ENCODE data around the gene GALNT3.

Gene GALNT3

DNA sequence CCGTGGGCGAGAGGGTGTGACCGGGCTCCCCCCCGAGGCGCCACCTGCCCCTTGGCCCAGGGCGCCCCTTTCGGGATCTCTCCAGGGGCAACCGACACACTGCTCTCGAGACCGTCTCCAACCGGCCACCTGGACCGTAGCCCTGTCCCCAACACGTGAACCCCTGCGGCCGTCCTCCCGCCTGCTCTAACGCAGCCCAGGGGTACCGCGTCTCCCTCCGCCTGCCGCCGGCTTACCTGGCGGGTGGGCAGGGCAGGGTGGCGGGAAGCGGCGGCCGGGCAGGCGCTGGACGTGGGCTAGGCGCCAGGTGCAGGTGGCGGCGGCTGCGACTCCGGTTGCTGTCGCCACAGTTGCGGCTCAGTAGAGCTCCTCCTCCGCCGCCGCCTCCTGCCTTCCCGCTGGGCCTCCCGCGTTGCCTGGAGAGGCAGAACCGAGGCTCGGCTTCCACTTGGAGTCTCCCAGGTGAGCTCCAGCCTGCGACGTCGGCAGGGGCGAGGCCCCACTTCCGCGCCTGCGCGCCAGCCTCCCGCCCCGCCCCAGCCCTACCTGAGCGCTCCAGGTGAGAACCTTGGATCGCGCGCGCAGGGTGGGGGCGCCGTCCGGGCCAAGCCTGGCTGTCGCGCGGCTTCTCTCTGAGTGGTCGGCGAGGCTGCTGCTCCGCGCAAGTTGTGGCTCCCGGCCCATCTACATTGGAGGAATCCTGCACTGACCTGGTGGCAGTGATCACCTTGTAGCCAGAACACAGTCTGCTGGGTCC lies at the start of gene GALNT3:
Gene GALNT3, minus strand, starts transcription at position 469 of the 757 bp plus-strand sequence. CDS start 23,547 bp downstream, outside the sequence.
- no peak for DNase-seq

DNA sequence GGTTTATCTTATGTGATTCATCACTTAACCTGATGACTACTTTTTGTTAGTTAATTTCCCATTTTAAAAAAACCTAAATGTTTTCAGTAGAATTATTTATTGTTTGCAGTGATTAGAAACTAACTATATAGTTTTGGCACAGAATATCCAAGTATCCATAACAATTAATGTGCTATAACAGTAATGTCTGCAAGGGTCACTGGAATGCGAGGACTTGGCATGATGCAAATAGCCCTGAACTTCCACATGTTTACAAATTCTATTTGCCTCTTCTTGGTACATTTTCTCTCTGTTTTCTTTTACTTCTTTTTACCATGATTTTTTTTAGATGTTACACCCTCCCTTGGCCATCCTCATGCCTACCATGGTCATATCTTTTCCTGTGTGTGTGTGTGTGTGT lies 49.3 kb upstream of the GALNT3 start:
- DNase-seq, result no peak

DNA sequence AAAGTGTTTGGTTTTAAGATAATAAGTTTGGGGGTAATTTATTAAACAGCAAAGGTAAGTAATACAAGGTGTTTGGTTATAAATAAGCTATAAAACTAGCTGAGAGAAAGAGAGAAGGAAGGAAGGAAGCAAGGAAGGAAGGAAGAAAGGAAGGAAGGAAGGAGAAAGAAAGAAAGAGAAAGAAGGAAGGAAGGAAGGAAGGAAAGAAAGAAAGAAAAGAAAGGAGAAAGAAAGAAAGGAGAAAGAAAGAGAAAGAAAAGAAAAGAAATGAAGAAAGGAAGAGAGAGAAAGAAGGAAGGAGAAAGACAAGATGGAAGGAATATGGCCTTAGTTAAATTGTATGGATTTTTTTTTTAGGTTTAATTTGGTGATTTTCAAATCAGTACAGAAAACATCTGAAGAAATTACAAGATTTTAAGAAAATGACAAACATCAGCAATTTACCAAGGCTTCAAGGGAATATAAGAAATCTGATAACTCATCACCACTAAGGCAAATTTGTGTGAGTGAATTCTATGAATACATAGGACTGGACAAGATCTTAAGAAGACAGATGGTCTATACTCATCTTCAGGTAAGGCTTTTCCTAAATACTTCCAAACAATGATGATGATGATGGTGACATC lies 46.4 kb upstream of the GALNT3 start:
- DNase-seq, result no peak

DNA sequence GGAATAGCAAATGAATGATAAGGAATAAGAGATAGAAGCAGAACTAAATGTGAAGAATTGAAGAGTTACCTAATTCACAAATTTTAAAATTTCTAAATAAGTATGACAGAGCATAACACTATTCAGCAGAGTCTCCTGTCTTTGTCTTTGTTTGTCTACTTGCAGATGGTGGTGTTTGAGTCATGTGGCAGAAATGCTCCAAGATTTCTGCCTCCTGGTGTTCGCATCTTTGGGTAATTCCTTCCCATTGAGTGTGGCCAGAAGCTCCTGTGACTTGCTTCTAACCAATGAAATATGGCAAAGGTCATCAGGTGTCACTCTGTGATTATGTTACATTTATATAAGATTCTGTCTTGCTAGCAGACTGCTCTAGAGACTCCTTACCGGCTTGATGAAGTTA lies 45.6 kb upstream of the GALNT3 start:
- DNase-seq, result no peak

DNA sequence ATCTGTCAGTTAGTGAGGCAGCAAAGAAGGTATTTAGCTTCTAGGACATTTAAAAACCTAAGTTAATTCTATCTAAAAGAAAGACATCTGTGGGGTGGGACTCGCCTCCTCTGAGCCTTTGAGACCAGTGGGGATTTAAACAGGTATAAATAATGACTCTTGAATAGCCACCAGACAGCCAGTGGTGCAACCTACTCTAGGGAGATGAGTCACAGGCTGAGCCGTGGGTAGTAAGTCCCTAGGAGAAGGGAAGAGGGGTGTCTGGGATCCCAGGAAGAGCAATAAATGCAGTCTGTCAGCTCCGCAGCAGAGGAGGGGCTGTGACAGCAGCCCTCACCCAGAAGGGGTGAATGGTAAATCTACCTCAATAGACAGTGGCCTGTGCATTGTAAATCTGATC lies 43.1 kb upstream of the GALNT3 start:
- no peak for DNase-seq

DNA sequence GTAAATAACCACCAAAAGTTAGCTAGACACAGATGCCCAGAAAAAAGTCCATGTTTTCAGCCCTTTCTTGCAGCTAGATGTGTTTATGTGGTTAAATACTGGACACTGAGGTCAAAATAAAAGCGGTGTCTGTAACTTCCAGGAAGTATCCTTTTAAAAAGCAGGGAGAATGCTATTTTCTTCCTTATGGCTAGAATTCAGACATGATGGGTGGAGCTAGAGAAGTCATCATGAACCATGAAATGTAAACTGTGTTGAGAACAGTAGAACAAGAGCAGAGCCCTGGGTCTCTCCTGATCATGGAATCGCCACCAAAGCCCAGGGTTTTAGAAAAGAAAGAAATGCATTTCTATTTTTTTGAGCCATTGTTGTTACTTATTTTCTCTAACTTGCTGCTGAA lies 41.3 kb upstream of the GALNT3 start:
- no peak for DNase-seq

DNA sequence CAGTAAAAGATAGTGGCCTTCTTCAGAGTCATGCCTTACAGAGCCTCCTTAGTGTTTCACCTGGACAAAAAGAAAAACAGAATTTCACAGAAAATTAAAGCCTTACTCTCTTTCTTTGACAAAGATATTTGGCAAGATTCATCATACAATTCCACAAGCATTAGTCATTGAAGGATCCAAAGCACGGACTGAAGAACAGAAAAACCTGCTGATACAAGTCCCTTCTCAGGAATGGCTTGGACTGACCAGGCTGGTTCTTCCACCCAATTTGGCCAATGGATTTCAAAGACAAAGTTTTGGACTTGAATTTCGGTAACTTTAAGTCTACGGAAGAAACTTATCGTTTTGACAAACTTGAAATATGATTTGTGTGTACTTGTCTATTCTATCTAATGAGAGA lies 39.1 kb upstream of the GALNT3 start:
- peak; percentile 77 for DNase-seq

DNA sequence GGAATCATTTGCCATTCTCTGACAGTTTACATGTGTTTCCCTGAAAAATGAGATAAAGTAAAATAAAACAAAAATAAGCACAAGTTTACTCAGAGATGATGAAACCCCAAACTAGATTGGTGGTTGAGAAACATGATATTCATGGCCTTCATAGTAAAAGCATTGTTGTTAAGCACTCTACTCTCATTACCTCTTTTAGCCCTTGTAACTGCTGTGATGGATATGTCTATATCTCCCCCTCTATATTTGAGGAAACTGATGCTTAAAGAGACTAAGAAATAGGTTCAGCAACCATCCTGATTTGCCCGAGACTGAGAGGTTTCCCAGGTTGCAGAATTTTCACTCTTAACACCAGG lies 33.9 kb upstream of the GALNT3 start:
- no peak for DNase-seq

DNA sequence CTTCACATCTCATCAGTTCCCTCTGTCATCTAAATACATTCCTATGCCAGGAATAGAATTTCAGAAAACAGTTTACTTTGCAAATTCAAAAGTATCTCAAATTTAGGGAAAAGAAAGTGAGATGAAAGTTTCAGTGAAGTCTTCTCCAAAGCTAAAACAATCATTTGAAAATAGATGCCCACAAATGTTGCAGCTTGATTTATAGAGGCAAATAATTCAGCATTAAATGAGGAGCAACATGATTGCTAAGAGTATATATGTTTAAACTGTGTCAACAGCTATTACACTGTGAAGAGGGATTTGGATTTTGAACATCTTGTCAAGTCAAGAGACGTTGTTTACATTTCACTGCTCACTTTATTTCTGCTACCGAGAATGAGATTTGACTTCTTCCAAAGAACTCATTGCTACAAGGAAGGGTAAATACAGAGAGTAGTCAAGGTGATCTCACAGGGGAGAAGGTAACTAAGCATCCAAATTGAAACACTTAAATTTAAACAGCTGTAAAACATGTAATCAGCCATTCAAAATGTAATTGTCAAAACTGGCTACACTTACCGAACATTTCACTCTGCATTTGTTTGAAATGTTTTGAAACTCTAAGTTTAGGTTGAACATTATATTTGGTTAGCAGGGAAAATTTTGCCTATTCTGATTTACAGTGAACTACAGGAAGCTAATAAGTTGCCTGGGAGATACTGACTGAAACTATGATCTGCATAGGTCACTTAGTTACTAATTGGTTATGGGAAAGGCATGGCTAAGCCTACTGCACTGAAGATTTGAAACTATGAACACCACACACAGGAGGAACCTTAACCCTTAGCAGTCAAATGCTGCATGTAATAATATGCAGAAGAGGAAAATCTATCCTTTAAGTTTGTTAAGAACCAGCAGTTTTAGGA lies 33.2 kb upstream of the GALNT3 start:
- DNase-seq, result no peak

DNA sequence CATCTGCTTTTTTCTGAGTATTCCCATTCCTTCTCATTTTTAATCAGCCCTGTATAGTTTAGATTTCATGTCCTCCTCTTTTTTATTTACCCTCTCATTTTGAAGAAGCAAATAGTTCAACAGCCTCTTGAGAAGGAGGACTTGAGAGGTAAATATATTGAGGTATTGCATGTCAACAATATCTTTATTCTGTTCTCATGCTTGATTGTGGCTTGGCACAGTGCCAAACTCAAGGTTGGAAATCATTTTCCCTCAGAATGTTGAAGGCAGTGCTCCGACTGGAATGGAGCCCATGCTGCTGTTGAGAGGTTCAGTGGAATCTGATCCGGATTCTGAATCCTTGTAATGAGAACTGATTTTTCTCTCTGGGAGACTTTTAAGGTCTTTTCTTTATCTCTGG lies 31.0 kb upstream of the GALNT3 start:
- no peak for DNase-seq

DNA sequence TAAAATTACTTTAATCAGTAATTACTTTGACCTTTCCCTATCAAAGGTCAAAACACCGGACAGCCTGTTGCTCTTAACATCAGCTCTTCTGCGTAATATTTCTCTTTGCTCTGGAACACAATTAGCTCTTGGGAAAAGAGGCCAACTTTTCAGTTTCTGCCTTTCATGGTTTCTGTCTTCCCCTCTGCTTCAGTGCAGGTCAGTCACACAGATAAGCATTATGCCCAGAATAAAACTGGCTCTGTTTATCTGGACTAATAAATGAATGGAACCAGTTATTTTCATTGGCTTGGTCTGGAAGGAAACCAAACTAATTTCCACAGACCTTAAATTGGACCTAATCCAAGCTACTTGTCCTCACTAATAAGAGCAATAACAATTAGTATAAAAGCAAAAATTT lies 26.2 kb upstream of the GALNT3 start:
- no peak for DNase-seq

DNA sequence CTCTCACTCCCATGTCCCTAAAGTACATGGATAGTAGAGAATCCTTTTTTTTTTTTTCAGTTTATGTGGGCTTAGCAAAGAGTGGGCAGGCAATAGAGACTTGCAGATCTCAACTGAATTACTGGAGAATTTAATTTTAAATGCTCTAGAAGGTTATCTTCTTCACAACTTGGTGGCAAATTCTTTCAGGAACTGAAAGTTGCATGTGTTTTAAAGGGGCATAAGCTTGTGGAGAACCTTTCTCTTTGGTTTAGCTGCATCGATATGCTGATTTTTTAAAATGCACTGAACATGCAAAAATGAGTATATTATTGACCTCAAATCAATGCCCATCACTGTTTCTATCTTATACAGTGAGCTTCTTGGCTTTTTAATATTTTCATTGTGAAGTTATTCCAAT lies 24.9 kb upstream of the GALNT3 start:
- no peak for DNase-seq

DNA sequence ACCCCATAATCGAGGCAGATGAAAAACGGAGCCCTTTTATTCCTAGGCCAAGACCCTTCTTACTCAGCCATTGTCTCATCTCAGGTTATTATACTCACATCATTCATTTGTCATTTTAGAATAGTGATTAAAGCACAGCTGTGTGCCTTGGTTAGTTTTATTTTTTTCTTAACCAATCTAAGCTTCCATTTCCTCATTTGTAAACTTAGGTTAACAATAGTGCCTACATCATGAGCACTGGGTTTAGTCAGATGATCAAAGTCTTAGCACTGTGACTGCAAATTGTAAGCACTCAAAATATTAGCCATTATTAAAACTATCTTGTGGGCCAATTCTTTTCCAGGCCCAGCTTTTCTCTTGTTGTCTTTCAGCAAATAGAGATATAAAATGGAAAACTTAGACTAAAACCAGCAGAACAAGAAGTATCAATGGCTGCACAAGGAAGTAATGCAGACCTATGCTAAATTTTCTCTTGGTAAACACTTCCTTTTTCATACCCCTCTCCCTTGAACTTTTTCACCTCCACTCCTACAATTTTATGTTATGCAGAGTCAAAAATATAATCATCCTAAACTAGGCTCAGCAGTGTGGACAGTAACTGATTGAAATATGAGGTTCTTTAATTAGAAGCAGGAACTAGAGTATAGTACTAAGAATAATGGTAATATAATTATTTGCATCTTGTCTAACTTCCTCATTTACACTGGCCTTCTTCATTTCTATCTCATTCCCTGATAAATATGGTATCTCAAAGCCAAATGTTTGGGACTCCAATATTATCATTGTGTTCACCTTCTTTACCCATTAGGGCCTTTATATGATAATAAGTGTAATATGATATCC lies 21.5 kb upstream of the GALNT3 start:
- DNase-seq, result no peak

DNA sequence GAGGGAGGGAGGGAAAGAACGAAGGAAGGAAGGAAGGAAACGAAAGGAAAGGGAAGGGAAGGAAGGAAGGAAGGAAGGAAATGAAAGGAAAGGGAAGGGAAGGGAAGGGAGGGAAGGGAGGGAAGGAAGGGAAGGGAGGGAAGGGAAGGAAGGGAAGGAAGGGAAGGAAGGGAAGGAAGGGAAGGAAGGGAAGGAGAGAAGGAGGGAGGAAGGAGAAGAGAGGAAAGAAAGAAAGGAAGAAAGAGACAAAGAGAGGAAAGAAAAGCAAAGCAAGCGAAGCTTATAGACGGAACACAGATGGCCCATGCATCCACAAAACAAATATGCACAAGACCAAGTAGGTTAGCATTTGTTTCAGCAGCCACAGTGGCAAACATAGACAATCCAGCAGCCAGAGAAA lies 20.4 kb upstream of the GALNT3 start:
- no peak for DNase-seq

DNA sequence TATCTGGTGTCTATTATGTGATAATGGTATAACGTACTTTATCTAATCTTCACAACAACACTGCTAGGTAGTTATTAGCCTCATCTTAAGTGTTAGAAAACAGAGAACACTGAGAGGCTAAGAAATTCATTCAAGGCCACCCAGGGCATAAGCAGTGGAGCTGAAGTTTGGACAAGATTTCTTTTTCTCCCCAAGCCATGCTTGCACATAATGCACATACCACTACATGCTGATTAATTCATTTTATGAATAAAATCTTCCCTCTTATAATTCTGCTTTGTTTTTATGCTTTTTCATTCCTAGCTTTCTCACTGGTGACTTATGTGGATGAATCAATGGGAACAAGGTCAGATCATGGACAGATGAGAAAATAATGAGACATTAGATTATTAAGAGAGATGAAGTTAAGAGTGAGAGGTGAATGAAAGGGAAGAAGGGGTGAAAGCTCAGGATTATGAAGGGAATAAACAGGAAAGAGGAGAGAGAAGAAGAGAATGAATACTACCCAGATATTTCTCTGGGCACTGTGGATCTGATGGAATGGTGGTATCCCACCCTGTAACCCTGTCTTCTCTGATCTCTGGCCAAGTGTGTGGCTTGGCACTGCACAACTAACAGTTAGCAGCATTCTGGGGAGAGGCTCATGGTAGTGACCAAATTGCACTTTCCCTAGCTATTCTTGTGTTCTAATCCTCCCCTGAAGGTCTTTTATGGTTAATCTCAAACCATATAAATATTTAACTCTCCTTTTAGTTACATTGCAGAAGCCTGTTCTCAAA lies 17.7 kb upstream of the GALNT3 start:
- DNase-seq, result no peak

DNA sequence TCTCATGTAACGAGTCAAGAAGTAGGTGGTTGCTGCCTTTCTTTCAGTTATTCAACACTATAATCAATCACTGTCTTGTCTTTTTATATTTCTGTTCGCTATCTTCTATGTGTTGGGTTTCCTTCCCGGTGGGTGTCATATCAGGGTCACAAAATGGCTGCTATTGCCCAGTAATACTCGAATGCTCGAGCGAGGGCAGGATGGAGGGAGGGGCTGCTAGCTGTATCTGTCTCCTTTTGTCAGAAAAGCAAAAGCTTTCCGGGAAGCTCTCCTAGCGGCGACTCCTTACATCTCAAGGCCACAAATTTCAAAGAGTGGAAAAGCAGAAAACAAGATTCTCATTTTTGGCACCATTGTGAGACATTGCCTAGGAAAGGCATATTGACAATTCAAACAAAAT lies 16.4 kb upstream of the GALNT3 start:
- no peak for DNase-seq

DNA sequence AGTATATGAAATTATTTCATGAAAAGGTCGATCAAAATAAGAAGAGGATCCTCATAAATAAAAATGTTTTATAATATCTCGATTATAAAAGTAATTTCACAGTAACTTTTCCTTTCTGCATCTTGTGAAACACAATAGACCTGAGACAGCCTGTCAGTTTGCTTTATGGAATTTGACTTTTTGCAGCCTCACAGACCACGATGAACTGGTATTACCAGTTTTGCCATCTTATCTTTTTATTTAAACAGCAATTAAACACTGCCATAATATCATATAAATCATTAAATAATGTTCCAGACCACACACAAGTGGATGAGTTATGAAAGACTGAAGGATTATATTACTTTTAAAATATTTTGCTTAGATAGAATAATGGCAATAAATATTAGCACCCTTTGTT lies 10.7 kb upstream of the GALNT3 start:
- no peak for DNase-seq

DNA sequence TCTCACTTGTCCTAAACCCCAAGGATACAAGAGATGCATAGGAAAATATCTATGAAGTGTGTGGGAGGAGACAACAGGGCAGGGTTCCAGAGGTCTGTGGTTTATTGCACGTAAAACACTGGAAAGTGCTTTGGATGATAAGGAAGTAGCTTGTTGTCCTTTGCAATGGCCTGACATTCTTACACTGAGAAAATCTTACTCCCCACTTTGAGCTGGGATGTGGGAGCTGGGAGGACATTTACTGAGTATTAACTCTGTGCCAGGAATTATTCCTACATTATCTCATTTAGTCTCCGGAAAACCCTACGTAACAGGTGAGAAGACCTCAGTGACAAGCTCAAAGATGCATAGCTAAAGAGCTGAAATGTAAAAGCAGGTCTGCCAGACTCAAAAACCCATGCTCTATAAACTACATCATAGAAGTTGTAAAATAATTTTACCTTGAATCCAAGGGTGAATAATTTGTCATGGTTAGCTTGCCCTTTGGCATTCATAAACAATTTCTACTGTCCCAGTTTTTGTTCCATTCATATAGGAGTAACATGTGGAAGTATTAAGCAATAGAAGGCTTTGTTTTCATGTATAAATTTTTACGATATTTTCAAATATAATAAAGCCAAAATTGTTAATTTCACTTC lies 9.2 kb upstream of the GALNT3 start:
- DNase-seq, result peak; percentile 11

DNA sequence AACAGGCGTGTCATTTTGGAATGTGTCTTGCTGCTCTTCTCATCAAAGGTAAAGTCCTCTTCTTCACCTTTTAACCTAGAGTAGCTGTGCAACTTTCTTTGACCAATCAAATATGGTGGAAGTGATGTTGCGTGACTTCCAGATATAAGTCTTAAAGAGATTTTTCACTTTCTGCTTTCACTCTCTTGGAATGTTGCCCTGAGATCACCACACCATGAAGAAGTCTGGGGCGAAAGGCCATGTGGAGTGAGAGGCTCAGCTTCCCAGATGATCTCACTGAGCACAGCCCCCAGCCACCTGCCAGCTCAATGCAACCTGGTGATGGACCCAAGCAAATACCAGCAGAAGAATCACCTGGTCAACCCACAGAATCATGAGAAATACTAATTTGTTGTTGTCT lies 7.1 kb upstream of the GALNT3 start:
- peak; percentile 60 for DNase-seq

DNA sequence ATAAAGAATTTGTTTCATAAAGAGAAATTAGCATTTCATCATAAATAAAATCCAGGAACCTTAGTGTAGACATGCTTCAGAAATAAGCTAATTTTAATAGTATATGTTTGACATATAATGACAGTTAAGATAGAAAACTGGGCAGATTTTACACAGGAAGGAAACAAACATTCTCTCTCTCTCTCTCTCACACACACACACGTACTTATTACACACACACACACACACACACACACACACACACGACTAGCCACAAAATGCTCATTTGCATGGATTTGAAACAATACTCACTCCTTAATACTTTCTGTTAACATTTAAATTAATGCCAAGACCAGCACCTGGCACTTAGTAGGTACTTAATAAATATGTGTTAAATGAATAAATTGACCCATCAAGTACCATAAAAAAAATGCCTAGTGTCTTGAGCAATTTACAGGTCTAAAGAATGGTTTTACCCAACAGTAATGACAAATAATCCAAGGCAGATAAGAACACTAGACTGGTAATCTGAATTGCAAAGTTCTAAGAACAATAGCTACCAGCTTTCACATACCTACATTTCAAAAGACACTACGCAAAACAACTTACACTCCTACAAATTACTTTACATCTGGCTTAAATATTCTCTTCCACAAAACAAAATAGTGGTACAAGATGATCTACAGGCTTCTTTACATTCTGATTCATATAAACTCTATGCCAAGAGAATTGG lies 2.9 kb upstream of the GALNT3 start:
- DNase-seq, result no peak

DNA sequence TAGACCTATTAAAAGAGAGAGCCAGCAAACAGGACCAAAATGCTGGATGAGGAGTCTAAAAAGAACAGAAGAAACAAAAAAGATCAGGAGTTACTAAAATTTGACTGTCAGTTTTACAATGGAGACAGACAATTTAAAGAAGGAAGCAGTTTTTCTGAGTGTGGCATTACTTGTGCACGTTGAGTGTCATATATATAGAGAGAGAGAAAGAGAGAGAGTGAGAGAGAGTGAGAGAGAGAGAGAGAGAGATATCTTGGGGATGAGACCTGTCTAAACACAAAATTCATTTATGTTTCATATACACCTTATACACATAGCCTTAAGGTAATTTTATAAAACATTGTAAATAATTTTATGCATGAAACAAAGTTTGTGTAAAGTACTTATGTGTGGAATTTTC lies 2.1 kb upstream of the GALNT3 start:
- no peak for DNase-seq

Data from kidney glomerular epithelial cell (primary cell).